Subcutaneous abdominal adipose tissue (tissue), 5 donors: ENCODE measurements around the gene UNC5B.

Experiments used
- H3K27ac ChIP-seq: one replicate; pipeline ENCODE4 v1.7.0; 2013; ENCODE audit warnings: low read depth, mild to moderate bottlenecking, inconsistent platforms, low read length, moderate library complexity
- H3K27me3 ChIP-seq, 5 donors: one replicate each; pipeline ENCODE4 v1.7.0; 2013; ENCODE audit warnings: low read length in 5 of 5, inconsistent platforms in 1 of 5; ENCODE audit not compliant: control insufficient read depth in 5 of 5, insufficient read depth in 4 of 5
- H3K36me3 ChIP-seq, 5 donors: one replicate each; pipeline ENCODE4 v1.7.0; 2013; ENCODE audit warnings: low read length in 5 of 5; ENCODE audit not compliant: control insufficient read depth in 5 of 5, insufficient read depth in 5 of 5
- H3K4me1 ChIP-seq, 5 donors: one replicate each; pipeline ENCODE4 v1.7.0; 2013; ENCODE audit warnings: low read length in 5 of 5, mild to moderate bottlenecking in 3 of 5, moderate library complexity in 1 of 5; ENCODE audit not compliant: control insufficient read depth in 5 of 5, insufficient read depth in 5 of 5
- H3K4me3 ChIP-seq, 5 donors: one replicate each; pipeline ENCODE4 v1.7.0; 2013; ENCODE audit warnings: low read length in 5 of 5, low read depth in 1 of 5
- H3K9ac ChIP-seq, 5 donors: one replicate each; pipeline ENCODE4 v1.7.0; 2013; ENCODE audit warnings: low read length in 5 of 5, mild to moderate bottlenecking in 4 of 5, moderate library complexity in 3 of 5
- H3K9me3 ChIP-seq, 5 donors: one replicate each; pipeline ENCODE4 v1.7.0; 2013; ENCODE audit warnings: low read length in 5 of 5; ENCODE audit not compliant: control insufficient read depth in 5 of 5
- donor health status: healthy.
- donor health status: healthy.
- donor health status: healthy.
- donor health status: healthy.
- donor health status: healthy.

UNC5B gene

DNA sequence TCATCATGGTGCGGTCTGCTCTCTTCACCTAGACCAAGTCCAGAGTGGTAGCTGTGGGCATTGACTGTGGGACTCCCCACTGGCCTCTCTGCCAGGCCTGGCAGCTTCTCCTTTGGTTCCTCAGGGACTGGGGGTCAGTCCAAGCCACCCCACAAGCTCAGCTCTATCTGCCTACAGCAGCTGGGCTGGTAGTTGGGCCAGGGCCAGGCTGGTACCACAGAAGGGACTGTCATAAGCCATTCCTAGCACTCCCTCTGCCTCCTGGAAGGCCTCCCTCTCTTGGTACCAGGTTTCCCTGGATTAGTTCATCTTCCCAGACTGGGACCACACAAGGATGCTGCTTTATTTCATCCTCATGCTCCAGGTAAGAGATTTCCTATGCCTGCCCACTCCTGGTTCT is 24.2 kb upstream of the UNC5B start:
- Histone ChIP-seq H3K27me3 (peaks cover 5 to 27% (median 13%) of the 10 kb centered on the region in 5 donors), H3K9me3 (no peaks in the 10 kb centered on the region), H3K4me3 (no peak overlapping the region), H3K9ac (no peak overlapping the region), H3K4me1 (no peaks in the 10 kb centered on the region), H3K27ac (no peak overlapping the region), H3K36me3 (no peaks in the 10 kb centered on the region)

DNA sequence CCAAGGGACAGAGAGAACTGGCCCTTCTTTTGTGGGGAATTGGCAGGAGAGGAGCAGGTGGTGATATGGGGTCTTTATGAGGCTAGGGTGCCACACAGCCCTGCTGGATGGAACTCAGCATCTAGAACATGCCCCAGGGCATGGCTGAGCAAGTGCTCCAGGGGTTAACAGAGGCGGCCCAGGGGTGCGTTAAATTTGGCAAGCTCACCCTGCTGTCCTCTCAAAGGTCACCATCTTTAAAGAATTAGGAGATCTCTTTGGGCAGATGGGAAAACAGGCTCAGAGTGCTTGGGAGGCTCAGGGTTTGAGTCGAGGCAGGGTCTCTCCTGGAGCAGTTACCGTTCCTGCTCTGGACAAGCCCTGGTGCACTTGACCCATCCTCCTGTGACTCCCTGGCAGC is 21.4 kb upstream of the UNC5B start:
- H3K9me3 ChIP-seq = peaks cover 0 to under 1% (median 0%) of the 10 kb centered on the region in 5 donors
- H3K4me3 ChIP-seq = no peak overlapping the region
- H3K4me1 ChIP-seq = no peaks in the 10 kb centered on the region
- no peak overlapping the region for H3K9ac ChIP-seq
- no peak overlapping the region for H3K27ac ChIP-seq
- H3K36me3 ChIP-seq = no peaks in the 10 kb centered on the region
- H3K27me3 ChIP-seq = peaks cover 5 to 14% (median 7%) of the 10 kb centered on the region in 5 donors

DNA sequence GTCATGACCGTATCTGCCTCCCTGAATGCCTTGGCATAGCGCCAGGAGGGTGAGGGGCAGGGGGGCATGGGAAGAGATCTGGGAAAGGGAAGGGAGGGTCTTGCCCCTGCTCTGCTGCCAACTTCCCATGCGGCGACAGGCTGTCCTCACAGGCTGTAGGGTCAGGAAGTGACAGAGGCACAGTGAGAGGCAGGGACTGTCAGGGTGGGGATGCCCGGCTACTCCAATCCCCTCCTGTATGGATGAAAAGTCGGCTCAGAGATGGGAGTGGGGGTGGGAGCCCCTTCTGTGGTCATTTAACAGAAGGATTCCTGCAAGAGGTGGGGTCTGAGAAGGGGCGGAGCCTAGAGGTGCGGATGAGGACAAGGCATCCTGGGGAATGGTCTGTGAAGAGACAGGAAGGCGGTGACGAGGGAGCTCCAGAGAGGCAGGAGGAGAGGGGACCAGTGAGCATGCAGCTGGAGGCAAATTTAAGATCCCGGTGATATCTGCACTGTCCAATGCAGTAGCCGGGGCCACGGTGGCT is 20.8 kb upstream of the UNC5B start:
- H3K27ac ChIP-seq = no peak overlapping the region
- no peak overlapping the region for H3K4me3 ChIP-seq
- H3K9ac ChIP-seq = no peak overlapping the region
- H3K9me3 ChIP-seq = peaks cover 4 to 7% (median 6%) of the 10 kb centered on the region in 5 donors
- H3K27me3 ChIP-seq = peaks cover 5 to 14% (median 7%) of the 10 kb centered on the region in 5 donors
- H3K4me1 ChIP-seq = no peaks in the 10 kb centered on the region
- no peaks in the 10 kb centered on the region for H3K36me3 ChIP-seq

DNA sequence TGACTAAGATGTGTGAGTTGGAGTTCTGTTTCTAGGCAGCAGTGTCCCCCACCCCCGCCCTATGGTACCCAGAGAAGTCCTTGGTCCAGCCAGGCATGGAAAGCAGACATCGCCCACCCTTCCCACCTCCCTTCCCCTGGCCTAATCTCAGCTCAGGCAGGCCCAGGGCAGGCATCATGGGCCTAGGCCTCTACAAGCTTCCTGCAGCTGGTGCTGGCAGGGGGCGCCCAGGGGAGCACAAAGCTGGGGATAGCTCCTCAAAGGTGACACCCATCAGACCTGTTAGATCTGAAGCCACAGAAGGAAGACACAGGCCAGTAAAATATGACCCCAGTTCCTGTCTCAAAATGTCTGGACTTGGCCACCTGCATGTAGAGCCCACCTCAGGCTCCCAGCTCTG is 18.9 kb upstream of the UNC5B start:
- peaks cover 5 to 14% (median 7%) of the 10 kb centered on the region in 5 donors for H3K27me3 ChIP-seq
- H3K36me3 ChIP-seq = no peaks in the 10 kb centered on the region
- no peak overlapping the region for H3K27ac ChIP-seq
- no peak overlapping the region for H3K4me3 ChIP-seq
- H3K4me1 ChIP-seq = no peaks in the 10 kb centered on the region
- H3K9me3 ChIP-seq = peaks cover 10 to 26% (median 20%) of the 10 kb centered on the region in 5 donors
- H3K9ac ChIP-seq = no peak overlapping the region

DNA sequence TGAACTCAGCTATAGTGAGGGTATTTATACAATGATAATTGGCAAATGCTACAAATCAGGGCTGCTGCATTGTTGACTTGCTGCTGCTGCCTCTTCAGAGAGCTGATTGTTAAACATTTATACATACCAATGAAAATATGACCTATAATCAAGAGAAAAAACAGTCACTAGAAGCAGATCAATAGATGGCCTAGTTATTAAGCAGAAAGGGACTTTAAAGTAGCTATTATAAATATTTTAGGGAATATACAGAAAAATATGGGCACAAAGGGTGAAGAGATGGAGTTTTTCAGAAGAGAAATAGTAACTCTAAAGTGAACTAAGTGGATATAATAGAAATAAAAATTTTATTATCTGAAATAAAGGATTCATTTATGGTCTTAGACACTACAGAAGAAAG is 14.4 kb upstream of the UNC5B start:
- peaks cover 0 to 3% (median 0%) of the 10 kb centered on the region in 5 donors for H3K27me3 ChIP-seq

DNA sequence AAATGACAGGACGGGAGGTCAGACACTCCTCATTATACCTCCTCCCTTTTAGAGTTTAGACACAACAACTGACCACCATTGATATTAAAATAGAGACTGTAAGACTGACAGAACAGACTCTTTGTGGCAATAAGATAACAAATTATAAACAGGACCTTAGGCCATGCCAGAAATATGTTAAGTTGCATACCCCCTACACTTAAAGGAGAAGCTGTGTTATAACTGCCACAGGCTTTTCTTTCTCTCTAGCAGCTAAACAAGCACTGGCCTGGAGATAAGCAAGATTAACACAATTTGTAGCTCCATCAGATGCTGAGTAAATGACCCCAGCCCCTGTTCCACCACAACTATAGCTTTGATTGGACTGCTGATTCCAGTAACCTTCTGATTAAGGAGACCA is 10.5 kb upstream of the UNC5B start:
- Histone ChIP-seq H3K4me1 (no peaks in the 10 kb centered on the region), H3K9ac (no peak overlapping the region), H3K27ac (no peak overlapping the region), H3K4me3 (no peak overlapping the region), H3K27me3 (peaks cover 0 to 4% (median 0%) of the 10 kb centered on the region in 5 donors), H3K9me3 (peaks cover 5 to 23% (median 20%) of the 10 kb centered on the region in 5 donors), H3K36me3 (no peaks in the 10 kb centered on the region)

More for the DNA sequence above, 14.4 kb upstream of the UNC5B start:
- no peak overlapping the region for H3K4me3 ChIP-seq
- H3K27ac ChIP-seq = no peak overlapping the region
- no peak overlapping the region for H3K9ac ChIP-seq
- no peaks in the 10 kb centered on the region for H3K4me1 ChIP-seq
- no peaks in the 10 kb centered on the region for H3K36me3 ChIP-seq
- peaks cover 10 to 32% (median 28%) of the 10 kb centered on the region in 5 donors for H3K9me3 ChIP-seq

DNA sequence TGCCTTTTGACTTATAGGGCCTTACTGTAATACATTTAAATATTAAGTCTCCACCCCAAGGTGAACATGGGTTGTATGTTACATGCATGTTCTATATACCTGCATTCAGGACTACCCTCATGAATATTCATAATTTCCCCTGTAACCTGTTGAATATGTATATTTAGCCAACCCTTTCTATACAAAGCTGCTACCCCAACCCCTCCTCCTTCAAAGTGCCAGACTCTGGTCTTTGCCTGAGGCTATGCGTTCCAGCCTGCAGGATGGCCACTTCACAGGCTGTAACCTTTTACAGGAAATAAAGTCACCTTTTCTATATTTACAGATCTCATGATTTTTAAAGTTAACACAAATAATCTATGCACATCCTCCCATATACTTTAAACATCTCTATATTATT is 10.1 kb upstream of the UNC5B start:
- H3K9ac ChIP-seq = no peak overlapping the region
- no peaks in the 10 kb centered on the region for H3K4me1 ChIP-seq
- H3K4me3 ChIP-seq = no peak overlapping the region
- H3K9me3 ChIP-seq = peaks cover 1 to 18% (median 15%) of the 10 kb centered on the region in 5 donors
- H3K36me3 ChIP-seq = no peaks in the 10 kb centered on the region
- H3K27ac ChIP-seq = no peak overlapping the region
- H3K27me3 ChIP-seq = peaks cover 0 to 6% (median 3%) of the 10 kb centered on the region in 5 donors

DNA sequence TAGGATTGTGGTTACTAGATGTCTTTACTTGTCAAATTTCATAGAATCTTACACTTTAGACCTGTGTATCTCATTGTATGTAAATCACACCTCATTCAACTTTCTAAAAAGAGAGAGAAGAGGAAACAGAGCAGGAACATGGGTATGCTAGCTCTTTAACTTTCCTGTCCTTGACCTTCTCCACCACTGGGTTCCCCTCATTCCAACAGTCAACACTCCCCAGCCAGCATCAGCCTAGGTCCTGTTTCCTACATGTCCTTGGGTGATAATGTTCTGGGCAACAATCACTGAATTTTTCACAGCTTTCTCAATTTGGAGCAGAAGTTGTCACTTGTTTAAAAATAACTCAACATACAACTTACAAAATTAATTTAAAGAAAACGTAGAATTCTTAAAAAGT is 9.2 kb upstream of the UNC5B start:
- Histone ChIP-seq H3K36me3 (no peaks in the 10 kb centered on the region), H3K9me3 (peaks cover 0 to 10% (median 9%) of the 10 kb centered on the region in 5 donors), H3K4me1 (no peaks in the 10 kb centered on the region), H3K9ac (no peak overlapping the region), H3K27me3 (peaks cover 0 to 6% (median 3%) of the 10 kb centered on the region in 5 donors), H3K4me3 (no peak overlapping the region), H3K27ac (no peak overlapping the region)

DNA sequence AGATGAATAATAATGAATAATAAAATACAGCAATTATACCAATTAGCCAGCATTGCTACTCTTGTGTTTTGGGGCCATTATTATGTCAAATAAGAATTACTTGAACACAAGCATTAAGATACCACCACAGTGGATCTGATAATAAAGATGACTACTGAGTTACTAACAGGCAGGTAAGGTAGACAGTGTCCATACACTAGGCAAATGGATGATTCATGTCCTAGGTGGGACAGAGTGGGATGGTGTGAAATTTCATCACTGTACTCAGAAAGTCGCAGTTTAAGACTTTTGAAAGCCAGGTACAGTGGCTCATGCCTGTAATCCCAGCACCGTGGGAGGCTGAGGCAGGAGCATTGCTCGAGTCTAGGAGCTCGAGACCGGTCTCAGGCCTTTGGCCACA is 8.7 kb upstream of the UNC5B start:
- Histone ChIP-seq H3K9me3 (peaks cover 0 to 6% (median 4%) of the 10 kb centered on the region in 5 donors), H3K4me1 (peaks cover 0 to under 1% (median under 1%) of the 10 kb centered on the region in 5 donors), H3K27me3 (peaks cover 0 to 6% (median 3%) of the 10 kb centered on the region in 5 donors), H3K9ac (no peak overlapping the region), H3K4me3 (no peak overlapping the region), H3K27ac (no peak overlapping the region), H3K36me3 (no peaks in the 10 kb centered on the region)

DNA sequence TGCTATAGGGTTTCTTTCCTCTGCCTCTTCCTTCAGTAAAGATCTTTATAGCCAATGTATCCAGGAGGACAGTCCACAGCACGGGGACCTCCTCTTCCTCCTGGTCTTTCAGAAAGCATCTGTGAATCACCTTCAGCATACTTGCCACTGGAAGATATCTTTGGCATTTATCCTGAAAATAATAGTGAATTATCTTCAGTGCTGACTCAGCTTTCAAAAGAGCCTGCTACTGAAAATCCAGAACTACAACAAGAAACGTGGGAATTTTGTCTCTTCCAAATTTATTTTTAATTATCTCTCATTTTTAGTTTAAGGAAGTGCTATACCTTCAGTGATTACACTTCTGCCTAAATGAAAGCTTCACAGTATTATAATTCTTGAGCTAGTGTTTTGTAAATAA is 7.6 kb upstream of the UNC5B start:
- Histone ChIP-seq H3K4me3 (no peak overlapping the region), H3K27me3 (peaks cover 2 to 11% (median 4%) of the 10 kb centered on the region in 5 donors), H3K36me3 (no peaks in the 10 kb centered on the region), H3K9ac (no peak overlapping the region), H3K9me3 (no peaks in the 10 kb centered on the region), H3K27ac (no peak overlapping the region), H3K4me1 (peaks cover 0 to 7% (median 3%) of the 10 kb centered on the region in 5 donors)
